Skeletal muscle tissue (tissue), 4 donors: ENCODE data around the gene AIF1L. TPM values are rescaled to one million over a fixed set of nuclear protein-coding genes. Genes with fewer than 3 reads are reported as not detected.

ENCODE experiments used
- H3K27ac ChIP-seq: one replicate; pipeline ENCODE4 v1.7.0; 2013; ENCODE audit warnings: mild to moderate bottlenecking, low read depth, low read length, inconsistent platforms
- H3K27me3 ChIP-seq, 3 donors: one replicate each; pipeline ENCODE4 v1.7.0; 2013; ENCODE audit warnings: low read length in 3 of 3; ENCODE audit not compliant: control insufficient read depth in 3 of 3, insufficient read depth in 3 of 3
- H3K36me3 ChIP-seq, 3 donors: one replicate each; pipeline ENCODE4 v1.7.0; 2013; ENCODE audit warnings: low read length in 3 of 3; ENCODE audit not compliant: control insufficient read depth in 3 of 3, insufficient read depth in 3 of 3
- H3K4me1 ChIP-seq, 3 donors: one replicate each; pipeline ENCODE4 v1.7.0; 2013; ENCODE audit warnings: low read length in 3 of 3, mild to moderate bottlenecking in 3 of 3; ENCODE audit not compliant: control insufficient read depth in 3 of 3, insufficient read depth in 3 of 3
- H3K4me3 ChIP-seq, 3 donors: one replicate each; pipeline ENCODE4 v1.7.0; 2013; ENCODE audit warnings: low read length in 3 of 3
- H3K9ac ChIP-seq, 3 donors: one replicate each; pipeline ENCODE4 v1.7.0; 2013; ENCODE audit warnings: low read length in 3 of 3, mild to moderate bottlenecking in 3 of 3, moderate library complexity in 2 of 3, low read depth in 1 of 3
- H3K9me3 ChIP-seq, 3 donors: one replicate each; pipeline ENCODE4 v1.7.0; 2013; ENCODE audit warnings: low read length in 3 of 3; ENCODE audit not compliant: control insufficient read depth in 3 of 3
- total RNA-seq: library from RNA; depleted of rRNA; stranded (reverse); fragments of >200 nt; gene quantifications from one replicate; pipeline ENCODE4 v1.2.3, GENCODE V29; 2014
- donor health status: Osteomylitis.

The AIF1L gene
- 12.0 TPM for total RNA-seq

- H3K4me1 ChIP-seq, result peaks cover 11 to 18% (median 17%) of the 10 kb centered on the region in 3 donors
- H3K9ac ChIP-seq, result peak within 1 kb of the TSS in 1 of 3 donors; percentile 62
- H3K4me3 ChIP-seq, result peak within 1 kb of the TSS; percentile 47 to 56 (median 54)
- H3K27ac ChIP-seq, result no peak within 1 kb of the TSS
- peaks cover 51 to 66% (median 52%) of the 10 kb centered on the region in 3 donors for H3K27me3 ChIP-seq
- H3K36me3 ChIP-seq, result no peaks in the 10 kb centered on the region
- H3K9me3 ChIP-seq, result no peaks in the 10 kb centered on the region
Observed at GRCh38 chr9:131096269-131097125, at the start of gene AIF1L. TSS of gene AIF1L (plus strand) at chr9:131096531. CDS start at chr9:131096630, 99 bp downstream.

- Histone ChIP-seq H3K36me3 (no peaks in the 10 kb centered on the region), H3K4me1 (peaks cover 0 to 2% (median 0%) of the 10 kb centered on the region in 3 donors)
Observed at GRCh38 chr9:131046581-131047202, 49.6 kb upstream of the AIF1L start.

GRCh38 chr9:131048332-131048731 lies 48.0 kb upstream of the AIF1L start:
- H3K27me3 ChIP-seq, result peaks cover 9 to 31% (median 18%) of the 10 kb centered on the region in 3 donors

More at GRCh38 chr9:131046581-131047202, 49.6 kb upstream of the AIF1L start:
- Histone ChIP-seq H3K4me3 (no peak overlapping the region), H3K27me3 (peaks cover 5 to 31% (median 6%) of the 10 kb centered on the region in 3 donors), H3K27ac (no peak overlapping the region), H3K9ac (peak overlapping the region in 1 of 3 donors; percentile 25), H3K9me3 (no peaks in the 10 kb centered on the region)

GRCh38 chr9:131048820-131049219 lies 47.5 kb upstream of the AIF1L start:
- Histone ChIP-seq H3K27ac (no peak overlapping the region), H3K9me3 (no peaks in the 10 kb centered on the region), H3K4me3 (no peak overlapping the region), H3K9ac (no peak overlapping the region), H3K27me3 (peaks cover 9 to 32% (median 19%) of the 10 kb centered on the region in 3 donors), H3K4me1 (peaks cover 0 to 2% (median 0%) of the 10 kb centered on the region in 3 donors), H3K36me3 (no peaks in the 10 kb centered on the region)

More at GRCh38 chr9:131048332-131048731, 48.0 kb upstream of the AIF1L start:
- Histone ChIP-seq H3K4me3 (no peak overlapping the region), H3K36me3 (no peaks in the 10 kb centered on the region), H3K9me3 (no peaks in the 10 kb centered on the region), H3K9ac (no peak overlapping the region), H3K4me1 (peaks cover 0 to 2% (median 0%) of the 10 kb centered on the region in 3 donors), H3K27ac (no peak overlapping the region)

GRCh38 chr9:131049829-131050715 lies 46.3 kb upstream of the AIF1L start:
- no peak overlapping the region for H3K9ac ChIP-seq
- H3K4me3 ChIP-seq, result no peak overlapping the region
- no peaks in the 10 kb centered on the region for H3K9me3 ChIP-seq
- no peak overlapping the region for H3K27ac ChIP-seq
- H3K4me1 ChIP-seq, result peaks cover 0 to 2% (median 0%) of the 10 kb centered on the region in 3 donors
- no peaks in the 10 kb centered on the region for H3K36me3 ChIP-seq
- peaks cover 9 to 32% (median 19%) of the 10 kb centered on the region in 3 donors for H3K27me3 ChIP-seq

- peaks cover 0 to 2% (median 0%) of the 10 kb centered on the region in 3 donors for H3K4me1 ChIP-seq
- peaks cover 9 to 32% (median 19%) of the 10 kb centered on the region in 3 donors for H3K27me3 ChIP-seq
- no peaks in the 10 kb centered on the region for H3K9me3 ChIP-seq
- H3K9ac ChIP-seq, result no peak overlapping the region
- H3K27ac ChIP-seq, result no peak overlapping the region
- H3K36me3 ChIP-seq, result no peaks in the 10 kb centered on the region
- H3K4me3 ChIP-seq, result no peak overlapping the region
Observed at GRCh38 chr9:131050831-131051230, 45.5 kb upstream of the AIF1L start.

GRCh38 chr9:131051592-131052517 lies 44.5 kb upstream of the AIF1L start:
- Histone ChIP-seq H3K9ac (no peak overlapping the region), H3K36me3 (no peaks in the 10 kb centered on the region), H3K27me3 (peaks cover 9 to 32% (median 19%) of the 10 kb centered on the region in 3 donors), H3K4me3 (no peak overlapping the region), H3K9me3 (no peaks in the 10 kb centered on the region), H3K27ac (no peak overlapping the region), H3K4me1 (peaks cover 0 to under 1% (median 0%) of the 10 kb centered on the region in 3 donors)

- Histone ChIP-seq H3K4me3 (no peak overlapping the region), H3K9ac (no peak overlapping the region), H3K36me3 (no peaks in the 10 kb centered on the region), H3K9me3 (no peaks in the 10 kb centered on the region), H3K27me3 (peaks cover 9 to 26% (median 15%) of the 10 kb centered on the region in 3 donors), H3K4me1 (no peaks in the 10 kb centered on the region), H3K27ac (no peak overlapping the region)
Observed at GRCh38 chr9:131053896-131054295, 42.4 kb upstream of the AIF1L start.
